ENCODE results near the gene TPRG1L.

Gene TPRG1L

GRCh38 chr1:3593745-3594144, 31.1 kb upstream of the TPRG1L start:
- DNase-seq, result no peak

DNA sequence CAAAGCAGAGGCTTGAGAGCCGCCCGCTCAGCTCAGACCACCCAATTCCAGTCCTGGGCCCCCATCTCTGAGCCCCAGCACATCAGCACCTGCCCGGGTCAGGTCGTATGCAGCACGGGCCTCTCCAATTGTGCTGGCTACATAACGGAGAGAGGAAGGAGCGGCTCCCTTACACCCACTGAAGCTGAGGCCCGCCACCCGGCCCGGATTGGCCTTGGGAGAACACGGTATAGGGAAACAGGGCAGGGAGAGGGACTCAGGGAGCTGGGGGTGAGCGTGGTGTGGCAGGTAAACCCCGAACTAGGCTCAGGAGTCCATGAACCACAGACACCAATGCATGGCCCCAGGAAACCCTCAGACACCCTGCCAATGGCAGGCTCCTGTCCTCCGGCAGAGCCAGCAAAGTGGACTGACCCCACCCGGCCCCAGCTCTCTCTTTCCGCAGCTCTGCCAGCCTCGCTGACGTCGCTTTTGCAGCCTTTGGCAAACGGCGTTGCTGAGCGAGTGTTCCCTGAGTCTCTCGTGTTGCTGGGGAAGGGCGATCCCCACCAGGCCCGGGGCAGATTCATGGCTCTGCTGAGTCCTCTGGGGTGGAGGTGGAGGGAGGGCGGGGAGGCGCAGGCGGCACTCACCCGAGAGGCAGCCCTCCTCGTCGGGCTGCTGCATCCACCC, 30.0 kb upstream of the TPRG1L start:
- DNase-seq, result peak in 25 of 51 donors; percentile 20 to 74 (median 50)

- no peak for DNase-seq
Observed at GRCh38 chr1:3595949-3596348, 28.9 kb upstream of the TPRG1L start.

GRCh38 chr1:3596663-3597598, 27.9 kb upstream of the TPRG1L start:
- DNase-seq, result peak in 1 of 51 donors; percentile 12

GRCh38 chr1:3597599-3597964, 27.2 kb upstream of the TPRG1L start:
- DNase-seq, result no peak

DNA sequence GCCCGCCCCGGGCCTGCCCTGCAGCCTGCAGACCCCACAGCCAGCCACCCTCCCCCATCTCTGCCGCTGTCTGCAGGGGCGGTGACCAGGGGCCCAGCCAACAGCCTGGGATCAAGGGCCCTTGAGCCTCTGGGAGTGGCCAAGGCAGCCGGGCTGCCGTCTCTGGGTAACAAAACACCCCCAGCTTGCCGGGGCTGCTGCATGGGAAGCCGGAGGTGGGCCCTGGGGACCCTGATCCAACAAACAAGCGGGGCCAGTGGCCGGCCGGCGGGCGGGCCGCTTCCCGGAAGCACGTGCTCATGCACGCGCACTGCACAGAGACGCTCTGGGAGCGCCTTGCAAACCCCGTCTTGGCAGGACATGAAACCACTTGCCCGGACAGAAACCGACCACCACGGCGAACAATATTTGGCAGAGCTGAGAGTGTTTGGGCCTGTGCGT, 26.7 kb upstream of the TPRG1L start:
- peak in 5 of 51 donors; percentile 8 to 34 (median 17) for DNase-seq

DNA sequence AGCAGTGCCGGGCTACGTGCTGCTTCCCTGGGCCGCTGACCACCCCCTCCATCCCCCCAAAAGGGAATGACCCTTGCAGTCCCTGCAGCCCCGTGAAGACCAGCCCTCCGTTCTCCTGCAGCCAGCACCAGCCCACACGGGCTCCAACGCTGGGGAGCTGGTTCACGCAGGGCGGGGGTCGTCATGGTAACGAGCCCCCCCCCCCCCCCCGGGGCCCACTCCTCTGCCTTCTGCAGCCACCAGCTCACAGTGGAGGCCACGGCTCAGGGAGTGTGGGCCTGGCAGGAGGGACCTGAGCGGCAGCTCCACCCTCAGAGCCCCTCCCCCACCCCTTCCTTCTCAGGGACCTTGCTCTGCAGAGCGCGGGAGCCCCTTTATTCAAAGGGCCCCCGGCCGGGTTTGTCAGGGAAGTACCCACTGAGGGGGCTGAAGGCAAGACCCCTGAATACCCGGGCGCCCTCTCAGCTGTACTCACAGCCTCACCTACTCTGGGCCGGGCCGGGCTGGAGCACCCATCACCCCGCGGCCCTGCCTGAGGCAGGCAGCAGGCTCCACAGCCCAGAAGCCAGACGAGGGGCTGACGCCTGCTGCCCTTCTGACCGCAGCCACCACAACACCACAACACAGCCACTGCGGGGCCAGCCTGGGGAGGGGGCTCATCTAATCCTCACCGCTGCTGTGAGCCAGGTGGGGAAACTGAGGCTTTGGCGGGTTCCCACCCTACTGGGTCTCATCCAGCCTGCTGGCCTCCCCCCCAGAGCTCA, 26.1 kb upstream of the TPRG1L start:
- no peak for DNase-seq

- DNase-seq, result peak in 5 of 51 donors; percentile 8 to 31 (median 25)
Observed at GRCh38 chr1:3599286-3599811, 25.5 kb upstream of the TPRG1L start.

GRCh38 chr1:3599816-3600215, 25.0 kb upstream of the TPRG1L start:
- no peak for DNase-seq

DNA sequence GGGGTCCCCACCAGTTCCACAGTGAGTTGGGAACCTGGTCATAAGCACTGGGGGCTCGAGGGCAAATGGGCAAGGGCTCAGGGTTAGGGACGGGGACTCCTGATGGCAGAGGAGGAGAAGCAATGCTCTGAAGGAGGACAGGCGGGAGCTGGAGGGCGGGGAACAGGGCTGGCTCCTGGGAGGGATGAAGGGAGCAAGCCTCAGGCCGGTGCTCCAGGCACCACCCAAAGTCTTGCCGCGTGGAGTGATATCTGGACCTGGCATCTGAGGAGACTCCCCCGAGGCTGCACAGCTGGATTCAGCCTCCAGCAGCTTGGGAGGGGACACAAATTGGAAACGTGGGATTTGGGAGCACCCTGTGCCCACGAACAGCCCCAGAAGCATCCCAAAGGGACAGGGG, 24.5 kb upstream of the TPRG1L start:
- no peak for DNase-seq

DNA sequence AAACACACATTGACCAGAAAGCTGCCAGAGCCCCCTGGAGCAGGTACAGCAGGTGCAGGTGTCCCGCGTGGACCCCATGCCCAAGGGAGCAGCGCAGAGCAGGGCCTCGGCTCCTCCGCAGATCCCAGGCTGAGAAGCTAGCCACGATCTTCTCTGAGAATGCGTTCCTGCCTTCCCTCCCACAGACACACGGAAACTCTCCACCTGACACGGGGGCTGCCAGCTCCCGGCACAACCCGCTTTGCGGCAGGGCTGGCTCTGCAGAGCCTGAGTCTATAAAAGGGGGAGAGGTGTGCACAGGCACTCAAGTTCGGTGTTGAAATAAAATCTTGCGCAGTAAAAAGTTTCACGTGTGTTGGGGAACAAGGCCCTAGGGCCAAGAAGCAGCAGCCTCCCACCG, 23.1 kb upstream of the TPRG1L start:
- DNase-seq, result peak in 1 of 51 donors; percentile 43

DNA sequence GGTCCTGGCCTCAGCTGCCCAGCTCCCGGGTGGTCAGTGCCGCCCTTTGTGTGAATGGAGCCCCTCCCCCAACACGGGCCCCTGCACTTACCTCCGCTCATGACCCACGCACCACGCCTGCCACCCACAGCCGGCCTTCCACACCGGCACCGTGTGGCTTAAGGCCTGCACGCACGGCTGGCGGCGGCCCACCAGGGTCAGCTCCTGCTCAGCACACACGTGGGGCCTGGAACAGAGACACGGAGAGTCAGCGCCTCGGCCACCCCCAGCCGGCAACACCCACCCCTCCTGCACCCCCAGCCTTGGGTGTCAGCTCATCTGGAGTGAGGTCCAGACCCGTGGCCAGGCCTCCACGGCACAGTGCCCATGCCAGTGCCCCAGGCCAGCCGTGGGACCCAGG, 22.4 kb upstream of the TPRG1L start:
- DNase-seq, result no peak

- DNase-seq, result no peak
Observed at GRCh38 chr1:3603156-3603555, 21.7 kb upstream of the TPRG1L start.

GRCh38 chr1:3603571-3604467, 21.0 kb upstream of the TPRG1L start:
- DNase-seq, result no peak

- no peak for DNase-seq
Observed at GRCh38 chr1:3604468-3604974, 20.3 kb upstream of the TPRG1L start.

GRCh38 chr1:3604997-3605823, 19.6 kb upstream of the TPRG1L start:
- no peak for DNase-seq

- no peak for DNase-seq
Observed at GRCh38 chr1:3606779-3607702, 17.8 kb upstream of the TPRG1L start.

- DNase-seq, result no peak
Observed at GRCh38 chr1:3607703-3608065, 17.1 kb upstream of the TPRG1L start.

All from hypothalamus (tissue), 51 donors.